Neural cell (in vitro differentiated cells): ENCODE results near the gene BTBD6. TPM values are rescaled to one million over a fixed set of nuclear protein-coding genes. Genes with fewer than 3 reads are reported as not detected.

Source experiments
- H2AFZ ChIP-seq: fragments of 200-600, 300-800 bp; sonication (generic), shearing (Covaris generic); 2 replicates; pipeline ENCODE4 v1.6.0; 2014; ENCODE audit warnings: low read depth, mild to moderate bottlenecking, antibody characterized with exemption, low read length, moderate library complexity
- H3F3A ChIP-seq: fragments of 200-600 bp; shearing (Covaris generic); 2 replicates; pipeline ENCODE4 v1.6.1; 2016; ENCODE audit warnings: mild to moderate bottlenecking, moderate library complexity, mixed read lengths, antibody characterized with exemption, low read length; ENCODE audit not compliant: insufficient read depth, poor library complexity, severe bottlenecking
- H3K27ac ChIP-seq: fragments of 200-600, 300-800 bp; sonication (generic), shearing (Covaris generic); 2 replicates; pipeline ENCODE4 v1.5.1; 2014; ENCODE audit warnings: mild to moderate bottlenecking, low read length, moderate library complexity
- H3K27me3 ChIP-seq: fragments of 300-800, 200-600 bp; sonication (generic), shearing (Covaris generic); 2 replicates; pipeline ENCODE4 v1.6.0; 2014; ENCODE audit warnings: mild to moderate bottlenecking, low read depth, low read length, moderate library complexity; ENCODE audit not compliant: insufficient read depth
- H3K36me3 ChIP-seq: fragments of 300-800, 200-600 bp; sonication (generic), shearing (Covaris generic); 2 replicates; pipeline ENCODE4 v1.5.1; 2014; ENCODE audit warnings: mild to moderate bottlenecking, antibody characterized with exemption, low read length, moderate library complexity; ENCODE audit not compliant: insufficient read depth
- H3K4me2 ChIP-seq: fragments of 300-800, 200-600 bp; sonication (generic), shearing (Covaris generic); 2 replicates; pipeline ENCODE4 v1.6.0; 2014; ENCODE audit warnings: mild to moderate bottlenecking, low read length
- H3K4me3 ChIP-seq: fragments of 300-800, 200-600 bp; sonication (generic), shearing (Covaris generic); 2 replicates; pipeline ENCODE4 v1.5.1; 2014; ENCODE audit warnings: mild to moderate bottlenecking, low read length, moderate library complexity
- H3K79me2 ChIP-seq: fragments of 200-600 bp; shearing (Covaris generic); replicated peaks from 2 replicates; pipeline ENCODE4 v1.6.0; 2014; ENCODE audit warnings: mild to moderate bottlenecking, low read length, moderate library complexity; ENCODE audit not compliant: insufficient read depth
- H3K9ac ChIP-seq: fragments of 300-800, 200-600 bp; sonication (generic), shearing (Covaris generic); 2 replicates; pipeline ENCODE4 v1.6.1; 2016; ENCODE audit warnings: mild to moderate bottlenecking, low read length, mixed read lengths
- H3K9me2 ChIP-seq: fragments of 200-600 bp; shearing (Covaris generic); 2 replicates; pipeline ENCODE4 v1.6.1; 2016; ENCODE audit warnings: mild to moderate bottlenecking, low read length, mixed read lengths; ENCODE audit not compliant: insufficient read depth
- H3K9me3 ChIP-seq: fragments of 200-600, 300-800 bp; sonication (generic), shearing (Covaris generic); 2 replicates; pipeline ENCODE4 v1.6.1; 2016; ENCODE audit warnings: mild to moderate bottlenecking, mixed run types, low read length, moderate library complexity, mixed read lengths
- H4K20me1 ChIP-seq: fragments of 200-600 bp; shearing (Covaris generic); 2 replicates; pipeline ENCODE4 v1.6.1; 2016; ENCODE audit warnings: mild to moderate bottlenecking, mixed run types; ENCODE audit not compliant: insufficient read depth
- EP300 ChIP-seq: fragments of 450-650 bp; conservative IDR thresholded peaks from 2 replicates; pipeline ENCODE4 v1.6.1; 2014; ENCODE audit warnings: antibody characterized with exemption, mild to moderate bottlenecking, moderate library complexity; ENCODE audit not compliant: poor library complexity, severe bottlenecking
- EZH2 ChIP-seq: fragments of 200-600, 300-800 bp; shearing (Covaris generic), sonication (generic); IDR thresholded peaks from 2 replicates; pipeline ENCODE4 v1.6.1; 2014; ENCODE audit warnings: antibody characterized with exemption, low read length, borderline replicate concordance, mild to moderate bottlenecking; ENCODE audit not compliant: insufficient read depth, poor library complexity, severe bottlenecking
- MXI1 ChIP-seq: fragments of 450-650 bp; conservative IDR thresholded peaks from 2 replicates; pipeline ENCODE4 v1.6.1; 2014; ENCODE audit warnings: antibody characterized with exemption, mild to moderate bottlenecking; ENCODE audit not compliant: poor library complexity, severe bottlenecking
- POLR2AphosphoS5 ChIP-seq: IDR thresholded peaks from 2 replicates; pipeline ENCODE4 v1.6.1; 2012
- RAD21 ChIP-seq: fragments of 450-650 bp; conservative IDR thresholded peaks from 2 replicates; pipeline ENCODE4 v1.6.1; 2014; ENCODE audit warnings: antibody characterized with exemption, mild to moderate bottlenecking, moderate library complexity
- SMC3 ChIP-seq: fragments of 450-650 bp; conservative IDR thresholded peaks from 2 replicates; pipeline ENCODE4 v1.6.1; 2014; ENCODE audit warnings: antibody characterized with exemption, mild to moderate bottlenecking, moderate library complexity; ENCODE audit not compliant: poor library complexity
- TAF1 ChIP-seq: IDR thresholded peaks from 2 replicates; pipeline ENCODE4 v1.6.1; 2012; ENCODE audit warnings: low read depth
- polyA plus RNA-seq: library from polyadenylated mRNA; depleted of rRNA; stranded (reverse); fragments of >200 nt; gene quantifications from 2 replicates; pipeline ENCODE4 v1.2.3, GENCODE V29; 2014
- TF ChIP-seq, protein P1 (sequence below): fragments of 450-650 bp; IDR thresholded peaks from 2 replicates; pipeline ENCODE4 v1.5.1; 2014; ENCODE audit warnings: antibody characterized with exemption, mild to moderate bottlenecking, moderate library complexity; ENCODE audit not compliant: poor library complexity, severe bottlenecking
- TF ChIP-seq, protein P2 (sequence below): IDR thresholded peaks from 2 replicates; pipeline ENCODE4 v1.6.1; 2012; ENCODE audit warnings: borderline replicate concordance

BTBD6 gene
- polyA plus RNA-seq, 1 donor from 2014 or later = 94.1 TPM

DNA sequence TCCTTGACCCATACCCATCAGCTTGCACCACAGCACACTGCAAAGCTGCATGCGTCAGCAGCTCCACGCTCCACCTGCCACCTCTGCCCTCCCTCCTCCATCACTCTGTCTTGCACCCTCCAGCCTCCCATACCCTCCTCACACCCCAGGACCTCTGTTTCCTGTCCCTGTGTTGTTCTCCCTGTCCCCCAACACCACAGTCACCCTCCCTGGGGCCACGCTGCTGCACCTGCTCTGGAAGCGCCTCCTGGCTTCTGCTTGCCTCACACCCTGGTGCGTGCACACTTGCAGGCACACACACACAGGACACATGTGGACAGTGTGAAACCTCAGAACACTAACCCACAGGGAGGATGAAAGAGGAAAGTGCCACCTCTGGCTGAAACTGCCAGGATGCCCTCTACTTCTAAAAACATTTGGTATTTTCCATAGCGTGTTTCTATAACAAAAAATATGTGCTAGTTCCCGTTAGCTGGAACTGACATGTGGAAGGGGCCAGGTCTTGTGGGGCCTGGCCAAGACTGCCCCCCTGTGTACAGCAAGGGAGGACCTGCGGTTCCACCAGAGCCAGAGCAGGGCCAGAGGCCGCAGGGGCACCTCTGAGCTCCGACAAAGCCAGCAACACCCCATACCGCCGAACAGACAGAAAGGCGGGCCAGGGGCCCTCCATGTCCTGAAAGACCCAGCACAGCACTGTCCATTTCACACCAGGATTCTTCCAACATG is 42.5 kb downstream of the BTBD6 start:
- peaks cover 5% of the 10 kb centered on the region for H4K20me1 ChIP-seq
- H3K9me2 ChIP-seq = no peaks in the 10 kb centered on the region
- no peaks in the 10 kb centered on the region for H3K36me3 ChIP-seq
- no peaks in the 10 kb centered on the region for H3F3A ChIP-seq
- H3K27me3 ChIP-seq = no peaks in the 10 kb centered on the region
- no peak overlapping the region for H2AFZ ChIP-seq
- TF ChIP-seq SMC3 (no peak), POLR2AphosphoS5 (no peak), TAF1 (no peak), RAD21 (no peak), EP300 (no peak), MXI1 (no peak), EZH2 (no peak)
- TF ChIP-seq, protein P1, sequence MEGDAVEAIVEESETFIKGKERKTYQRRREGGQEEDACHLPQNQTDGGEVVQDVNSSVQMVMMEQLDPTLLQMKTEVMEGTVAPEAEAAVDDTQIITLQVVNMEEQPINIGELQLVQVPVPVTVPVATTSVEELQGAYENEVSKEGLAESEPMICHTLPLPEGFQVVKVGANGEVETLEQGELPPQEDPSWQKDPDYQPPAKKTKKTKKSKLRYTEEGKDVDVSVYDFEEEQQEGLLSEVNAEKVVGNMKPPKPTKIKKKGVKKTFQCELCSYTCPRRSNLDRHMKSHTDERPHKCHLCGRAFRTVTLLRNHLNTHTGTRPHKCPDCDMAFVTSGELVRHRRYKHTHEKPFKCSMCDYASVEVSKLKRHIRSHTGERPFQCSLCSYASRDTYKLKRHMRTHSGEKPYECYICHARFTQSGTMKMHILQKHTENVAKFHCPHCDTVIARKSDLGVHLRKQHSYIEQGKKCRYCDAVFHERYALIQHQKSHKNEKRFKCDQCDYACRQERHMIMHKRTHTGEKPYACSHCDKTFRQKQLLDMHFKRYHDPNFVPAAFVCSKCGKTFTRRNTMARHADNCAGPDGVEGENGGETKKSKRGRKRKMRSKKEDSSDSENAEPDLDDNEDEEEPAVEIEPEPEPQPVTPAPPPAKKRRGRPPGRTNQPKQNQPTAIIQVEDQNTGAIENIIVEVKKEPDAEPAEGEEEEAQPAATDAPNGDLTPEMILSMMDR = no peak
- TF ChIP-seq, protein P2, sequence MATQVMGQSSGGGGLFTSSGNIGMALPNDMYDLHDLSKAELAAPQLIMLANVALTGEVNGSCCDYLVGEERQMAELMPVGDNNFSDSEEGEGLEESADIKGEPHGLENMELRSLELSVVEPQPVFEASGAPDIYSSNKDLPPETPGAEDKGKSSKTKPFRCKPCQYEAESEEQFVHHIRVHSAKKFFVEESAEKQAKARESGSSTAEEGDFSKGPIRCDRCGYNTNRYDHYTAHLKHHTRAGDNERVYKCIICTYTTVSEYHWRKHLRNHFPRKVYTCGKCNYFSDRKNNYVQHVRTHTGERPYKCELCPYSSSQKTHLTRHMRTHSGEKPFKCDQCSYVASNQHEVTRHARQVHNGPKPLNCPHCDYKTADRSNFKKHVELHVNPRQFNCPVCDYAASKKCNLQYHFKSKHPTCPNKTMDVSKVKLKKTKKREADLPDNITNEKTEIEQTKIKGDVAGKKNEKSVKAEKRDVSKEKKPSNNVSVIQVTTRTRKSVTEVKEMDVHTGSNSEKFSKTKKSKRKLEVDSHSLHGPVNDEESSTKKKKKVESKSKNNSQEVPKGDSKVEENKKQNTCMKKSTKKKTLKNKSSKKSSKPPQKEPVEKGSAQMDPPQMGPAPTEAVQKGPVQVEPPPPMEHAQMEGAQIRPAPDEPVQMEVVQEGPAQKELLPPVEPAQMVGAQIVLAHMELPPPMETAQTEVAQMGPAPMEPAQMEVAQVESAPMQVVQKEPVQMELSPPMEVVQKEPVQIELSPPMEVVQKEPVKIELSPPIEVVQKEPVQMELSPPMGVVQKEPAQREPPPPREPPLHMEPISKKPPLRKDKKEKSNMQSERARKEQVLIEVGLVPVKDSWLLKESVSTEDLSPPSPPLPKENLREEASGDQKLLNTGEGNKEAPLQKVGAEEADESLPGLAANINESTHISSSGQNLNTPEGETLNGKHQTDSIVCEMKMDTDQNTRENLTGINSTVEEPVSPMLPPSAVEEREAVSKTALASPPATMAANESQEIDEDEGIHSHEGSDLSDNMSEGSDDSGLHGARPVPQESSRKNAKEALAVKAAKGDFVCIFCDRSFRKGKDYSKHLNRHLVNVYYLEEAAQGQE = no peak
- no peak overlapping the region for H3K9ac ChIP-seq
- no peaks in the 10 kb centered on the region for H3K9me3 ChIP-seq
- H3K4me3 ChIP-seq = no peak overlapping the region
- H3K4me2 ChIP-seq = no peak overlapping the region
- H3K79me2 ChIP-seq = peaks cover 21% of the 10 kb centered on the region
- no peak overlapping the region for H3K27ac ChIP-seq

GRCh38 chr14:105292826-105293711 is 44.7 kb downstream of the BTBD6 start:
- H3K9me3 ChIP-seq = no peaks in the 10 kb centered on the region
- H3K27me3 ChIP-seq = no peaks in the 10 kb centered on the region
- H3K79me2 ChIP-seq = peaks cover 36% of the 10 kb centered on the region
- no peaks in the 10 kb centered on the region for H3K9me2 ChIP-seq
- H3K4me3 ChIP-seq = no peak overlapping the region
- H3K27ac ChIP-seq = no peak overlapping the region
- H3F3A ChIP-seq = no peaks in the 10 kb centered on the region
- peaks cover 5% of the 10 kb centered on the region for H4K20me1 ChIP-seq
- TF ChIP-seq MXI1 (no peak), EP300 (no peak), POLR2AphosphoS5 (no peak), RAD21 (no peak), TAF1 (no peak)
- TF ChIP-seq, protein P1 = no peak
- TF ChIP-seq, protein P2 = no peak
- no peak overlapping the region for H3K9ac ChIP-seq
- H3K36me3 ChIP-seq = no peaks in the 10 kb centered on the region
- H3K4me2 ChIP-seq = no peak overlapping the region
- H2AFZ ChIP-seq = no peak overlapping the region
